ENCODE data around the gene CCDC174. TPM values are rescaled to one million over a fixed set of nuclear protein-coding genes. Genes with fewer than 3 reads are reported as not detected.

CCDC174 gene
- total RNA-seq, 1 donor from 2014 or later, result 31.2 TPM

GRCh38 chr3:14701676-14702075, 50.1 kb downstream of the CCDC174 start:
- Histone ChIP-seq H3K9me3 (no peaks in the 10 kb centered on the region), H3K36me3 (no peaks in the 10 kb centered on the region), H3K4me1 (no peaks in the 10 kb centered on the region), H3K27me3 (no peaks in the 10 kb centered on the region), H3K4me3 (no peak overlapping the region), H3K27ac (no peak overlapping the region)
- intact Hi-C loops (cut with DNase I), result no loop called here
- DNase-seq (ENCODE audit: extremely low spot score in 2 of 2), result no peak
- no peak for TF ChIP-seq POLR2A (IDR thresholded peaks at IDR 0.05)
- no peak for TF ChIP-seq POLR2AphosphoS5 (IDR thresholded peaks at IDR 0.05; ENCODE audit: insufficient read depth in 1 of 2, low read depth in 1 of 2)
- TF ChIP-seq CTCF (IDR thresholded peaks at IDR 0.05), result no peak

DNA sequence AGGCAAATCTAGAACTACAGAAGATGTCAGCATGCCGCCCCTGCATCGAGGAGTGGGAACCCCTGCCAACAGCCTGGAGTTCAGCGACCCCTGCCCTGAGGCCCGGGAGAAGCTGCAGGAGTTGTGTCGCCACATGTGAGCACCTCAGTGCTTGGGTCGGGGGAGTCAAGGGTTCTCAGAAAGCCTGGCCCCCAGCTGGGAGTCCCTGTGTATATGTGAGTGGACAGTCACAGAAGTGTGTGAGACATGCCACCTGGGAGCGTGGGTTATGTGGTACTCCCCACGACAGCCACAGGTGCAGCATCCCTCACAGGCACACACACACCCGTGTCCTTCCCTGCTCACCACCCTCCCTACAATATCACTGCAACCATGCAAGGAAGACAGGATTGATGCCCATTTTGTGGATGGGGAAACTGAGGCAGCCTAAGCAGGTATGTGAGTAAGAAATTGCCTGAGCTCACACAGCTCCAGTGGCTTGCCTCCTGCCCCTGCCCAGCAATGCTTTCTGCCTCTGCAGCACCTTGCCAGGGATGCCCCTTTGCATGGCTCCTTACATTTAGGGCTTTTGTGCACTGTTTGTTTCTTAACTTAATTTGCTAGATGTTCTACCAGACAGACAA, 51.7 kb downstream of the CCDC174 start:
- Histone ChIP-seq H3K27me3 (no peaks in the 10 kb centered on the region), H3K36me3 (no peaks in the 10 kb centered on the region), H3K4me1 (no peaks in the 10 kb centered on the region), H3K9me3 (no peaks in the 10 kb centered on the region), H3K4me3 (no peak overlapping the region), H3K27ac (no peak overlapping the region)
- TF ChIP-seq POLR2AphosphoS5 (IDR thresholded peaks at IDR 0.05; ENCODE audit: insufficient read depth in 1 of 2, low read depth in 1 of 2) (no peak), POLR2A (IDR thresholded peaks at IDR 0.05) (no peak), CTCF (IDR thresholded peaks at IDR 0.05) (no peak)
- intact Hi-C loops (cut with DNase I), result no loop called here
- peak in 1 of 2 donors; percentile 93 for DNase-seq (ENCODE audit: extremely low spot score in 2 of 2)

DNA sequence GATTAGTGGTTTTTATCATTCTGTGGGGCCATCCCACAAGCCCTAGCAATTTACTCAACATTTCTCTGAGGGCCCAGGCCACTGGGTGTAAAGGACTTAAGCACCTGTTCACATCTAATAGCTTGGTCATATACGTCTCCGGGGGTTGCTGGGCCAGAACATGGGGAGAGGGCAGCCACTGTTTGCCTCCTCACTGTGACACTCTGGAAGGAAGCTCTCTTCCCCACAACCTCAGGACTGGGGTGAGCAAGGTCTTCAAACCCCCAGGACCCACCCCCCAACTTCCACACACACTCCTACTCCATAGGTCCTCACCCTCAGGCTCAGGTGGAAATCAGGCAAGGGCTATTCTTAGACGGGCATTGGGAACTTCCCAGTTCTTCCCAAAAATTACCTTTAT, 52.2 kb downstream of the CCDC174 start:
- Histone ChIP-seq H3K4me1 (no peaks in the 10 kb centered on the region), H3K27me3 (no peaks in the 10 kb centered on the region), H3K27ac (no peak overlapping the region), H3K36me3 (no peaks in the 10 kb centered on the region), H3K4me3 (no peak overlapping the region), H3K9me3 (no peaks in the 10 kb centered on the region)
- DNase-seq (ENCODE audit: extremely low spot score in 2 of 2), result peak in 1 of 2 donors; percentile 85
- TF ChIP-seq POLR2A (IDR thresholded peaks at IDR 0.05) (no peak), CTCF (IDR thresholded peaks at IDR 0.05) (no peak), POLR2AphosphoS5 (IDR thresholded peaks at IDR 0.05; ENCODE audit: insufficient read depth in 1 of 2, low read depth in 1 of 2) (no peak)
- intact Hi-C loops (cut with DNase I), result no loop called here

DNA sequence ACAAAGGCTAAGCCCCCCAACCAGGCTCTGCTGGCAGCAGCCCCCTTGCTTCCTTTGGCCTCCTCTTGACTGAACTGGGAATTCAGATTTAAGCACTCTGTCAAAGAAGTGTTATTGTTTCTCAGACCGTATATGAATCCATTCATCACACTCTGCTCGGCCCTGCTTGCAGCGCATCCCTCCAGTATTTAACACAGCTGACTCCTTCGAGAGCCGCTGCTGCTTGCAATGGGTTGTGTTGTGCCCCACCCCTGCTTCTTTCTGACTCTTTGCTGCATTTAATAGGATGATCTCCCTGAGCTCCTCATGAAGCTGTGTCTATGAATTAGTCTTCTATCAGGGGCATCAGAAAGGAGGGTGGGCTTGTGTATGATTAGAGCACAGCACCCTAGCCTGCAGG, 54.5 kb downstream of the CCDC174 start:
- no peak for DNase-seq (ENCODE audit: extremely low spot score in 2 of 2)
- Histone ChIP-seq H3K36me3 (no peaks in the 10 kb centered on the region), H3K4me3 (no peak overlapping the region), H3K27ac (no peak overlapping the region), H3K27me3 (no peaks in the 10 kb centered on the region), H3K4me1 (no peaks in the 10 kb centered on the region), H3K9me3 (no peaks in the 10 kb centered on the region)
- TF ChIP-seq CTCF (IDR thresholded peaks at IDR 0.05), result no peak
- intact Hi-C loops (cut with DNase I), result no loop called here

GRCh38 chr3:14716591-14716990, 65.0 kb downstream of the CCDC174 start:
- intact Hi-C loops (cut with DNase I), result no loop called here

More at GRCh38 chr3:14716591-14716990, 65.0 kb downstream of the CCDC174 start:
- Histone ChIP-seq H3K36me3 (no peaks in the 10 kb centered on the region), H3K9me3 (no peaks in the 10 kb centered on the region), H3K27ac (no peak overlapping the region), H3K4me1 (no peaks in the 10 kb centered on the region), H3K4me3 (no peak overlapping the region), H3K27me3 (no peaks in the 10 kb centered on the region)
- TF ChIP-seq CTCF (IDR thresholded peaks at IDR 0.05) (no peak), POLR2AphosphoS5 (IDR thresholded peaks at IDR 0.05; ENCODE audit: insufficient read depth in 1 of 2, low read depth in 1 of 2) (no peak), POLR2A (IDR thresholded peaks at IDR 0.05) (no peak)
- no peak for DNase-seq (ENCODE audit: extremely low spot score in 2 of 2)

Measured in vagina (tissue), 2 donors.